ENCODE results near the gene TMEM258.
A peak's percentile ranks its signal among the peaks of the same experiment; 100 is the strongest.

Gene TMEM258

DNA sequence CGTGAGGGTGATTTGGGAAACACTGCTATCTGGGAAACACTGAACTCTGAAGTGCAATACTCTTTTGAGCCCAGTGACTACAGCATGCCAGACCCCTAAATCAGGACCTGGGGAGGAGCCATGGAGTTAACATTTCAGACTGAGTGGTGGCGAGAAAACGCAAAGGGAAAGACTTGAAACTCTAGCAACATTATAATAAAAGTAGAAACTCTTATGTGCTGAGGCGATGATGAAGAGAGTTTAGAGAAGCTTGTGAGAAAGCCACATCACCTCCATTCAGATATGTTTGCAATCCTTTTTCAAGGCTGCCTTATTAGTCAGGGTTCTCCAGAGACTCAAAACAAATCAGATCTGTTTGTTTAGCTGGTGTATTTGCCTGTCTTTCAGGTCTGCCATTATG lies 2.2 kb upstream of the TMEM258 start:
- no peak for DNase-seq

DNA sequence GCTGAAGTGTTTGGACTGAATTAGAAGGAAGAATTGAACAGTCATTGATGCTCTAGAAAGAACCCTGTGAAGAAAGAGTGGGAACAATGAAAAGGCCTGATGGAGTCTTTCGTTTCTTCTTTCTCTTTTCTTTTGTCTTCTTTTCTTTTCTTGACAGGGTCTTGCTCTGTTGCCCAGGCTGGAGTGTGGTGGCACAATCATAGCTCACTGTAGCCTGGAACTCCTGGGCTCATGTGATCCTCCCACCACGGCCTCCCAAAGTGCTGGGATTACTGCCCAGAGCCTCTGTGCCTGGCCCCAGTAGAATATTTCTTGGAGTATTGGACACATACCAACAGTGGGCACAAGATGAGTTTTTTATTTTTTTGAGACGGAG lies 1.4 kb upstream of the TMEM258 start:
- no peak for DNase-seq

DNA sequence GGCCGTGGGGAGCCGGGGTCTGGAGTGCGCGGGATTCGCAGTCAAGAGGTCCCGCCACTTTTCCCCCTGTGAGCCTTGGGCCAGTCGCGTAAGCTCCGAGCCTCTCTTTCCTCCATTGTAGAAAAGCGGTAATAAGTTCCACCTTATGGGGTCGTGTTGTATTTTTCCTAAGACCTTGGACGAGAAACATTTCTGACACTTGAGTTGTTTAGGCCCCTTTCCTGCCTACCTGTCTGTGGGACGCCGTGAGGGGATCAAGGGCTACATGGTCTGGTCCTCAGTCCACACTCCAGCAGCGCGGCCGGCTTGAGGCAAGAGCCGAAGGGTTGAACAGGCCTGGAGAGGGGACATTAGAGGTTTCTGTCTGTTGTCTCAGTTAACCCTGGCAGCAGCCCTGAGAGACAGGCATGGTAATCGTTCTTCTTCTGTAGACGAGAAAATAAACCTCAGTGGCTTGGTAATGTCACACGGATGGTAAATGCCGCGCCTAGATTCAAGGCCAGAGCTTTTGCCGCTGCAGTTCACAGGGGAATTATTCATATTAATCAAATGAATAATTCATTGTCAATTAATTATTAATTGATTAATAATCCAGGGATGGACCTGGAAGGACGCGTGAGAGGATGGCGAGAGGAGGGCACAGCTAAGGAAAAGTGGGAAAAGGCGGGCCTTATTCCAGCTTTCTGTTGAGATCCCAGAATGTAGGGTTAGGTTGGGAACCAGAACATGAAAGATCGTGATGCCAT lies 857 bp upstream of the TMEM258 start:
- DNase-seq: peak; percentile 16 to 20

DNA sequence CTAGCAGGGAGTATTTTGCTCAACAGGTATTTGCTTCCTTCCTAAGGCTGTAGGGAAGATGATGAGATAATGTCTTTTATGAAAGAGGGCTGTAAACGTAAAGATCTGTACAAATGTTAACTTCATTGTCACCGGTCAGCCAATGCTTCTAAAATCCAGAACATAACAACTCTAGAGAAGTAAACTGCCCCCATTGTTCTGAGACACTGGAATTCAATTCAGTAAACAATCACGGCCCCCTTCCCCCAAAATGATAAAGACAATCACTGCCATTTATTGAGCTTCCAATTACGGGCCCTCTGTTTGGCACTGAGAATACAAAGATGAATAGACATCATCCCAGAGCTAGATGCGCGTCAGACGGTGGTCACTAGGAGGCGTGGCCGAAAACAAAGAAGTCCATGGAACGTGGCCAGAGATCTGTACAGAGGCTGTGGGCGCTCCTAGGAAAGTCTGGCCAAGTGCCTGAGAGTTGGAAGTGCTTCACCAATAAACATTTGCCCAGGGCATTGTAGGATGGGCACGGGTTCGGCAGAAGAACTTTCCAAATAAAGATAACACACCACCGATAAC lies 576 bp downstream of the TMEM258 start:
- DNase-seq: peak; percentile 43 to 61

DNA sequence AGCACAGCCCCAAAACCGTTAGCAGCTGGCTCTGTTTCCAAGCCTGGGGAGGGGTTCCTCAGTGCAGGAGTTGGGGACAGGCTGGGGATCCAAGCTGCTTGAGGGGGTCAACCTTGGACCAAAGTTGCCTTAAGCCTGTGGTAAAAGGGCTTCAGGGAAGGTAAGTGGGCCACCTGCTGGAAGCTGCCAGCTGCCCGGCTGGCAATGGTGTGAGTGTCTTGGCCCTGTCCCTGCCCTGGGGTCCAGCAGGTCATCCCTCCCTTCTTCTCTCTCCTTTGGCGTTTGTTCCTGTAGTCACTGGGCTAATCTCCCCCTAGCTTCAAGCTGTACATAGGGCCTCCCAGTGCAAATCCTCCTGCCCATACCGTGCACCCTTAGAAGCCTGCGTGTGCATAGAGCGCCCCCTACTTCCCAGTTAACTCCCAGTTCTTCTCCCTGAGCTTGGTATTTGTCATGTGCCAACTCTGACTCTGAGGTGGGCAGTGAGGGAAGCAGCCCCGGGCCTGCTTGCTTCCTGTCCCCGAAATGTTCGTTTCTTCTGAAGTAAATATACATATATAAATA lies 4.4 kb downstream of the TMEM258 start:
- DNase-seq: peak in 1 of 2 experiments; percentile 26

DNA sequence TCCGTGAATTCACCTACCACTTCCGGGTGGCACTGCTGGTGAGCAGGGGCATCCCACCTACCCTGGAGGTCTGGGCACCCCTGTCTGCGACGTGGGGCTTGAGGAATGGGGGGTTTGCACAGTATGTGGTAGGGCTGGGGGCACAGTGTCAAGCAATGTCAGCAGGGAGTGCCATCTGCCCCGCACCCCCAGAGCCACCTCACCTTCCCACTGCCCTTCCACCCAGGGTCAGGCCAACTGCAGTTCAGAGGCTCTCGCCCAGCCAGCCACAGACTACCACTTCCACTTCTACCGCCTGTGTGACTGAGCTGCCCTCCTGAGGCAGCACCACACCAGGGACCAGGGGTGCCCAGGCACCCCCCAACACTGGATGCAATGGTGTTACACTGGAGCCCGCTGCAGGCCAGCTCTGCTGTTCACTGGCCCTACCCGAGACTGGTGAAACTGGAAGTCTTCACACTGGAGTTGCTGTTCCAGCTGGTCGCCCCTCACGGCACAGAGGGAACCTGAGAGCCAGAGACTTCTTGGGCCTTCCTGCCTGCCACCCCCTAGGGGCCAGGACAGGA lies 6.5 kb downstream of the TMEM258 start:
- no peak for DNase-seq

DNA sequence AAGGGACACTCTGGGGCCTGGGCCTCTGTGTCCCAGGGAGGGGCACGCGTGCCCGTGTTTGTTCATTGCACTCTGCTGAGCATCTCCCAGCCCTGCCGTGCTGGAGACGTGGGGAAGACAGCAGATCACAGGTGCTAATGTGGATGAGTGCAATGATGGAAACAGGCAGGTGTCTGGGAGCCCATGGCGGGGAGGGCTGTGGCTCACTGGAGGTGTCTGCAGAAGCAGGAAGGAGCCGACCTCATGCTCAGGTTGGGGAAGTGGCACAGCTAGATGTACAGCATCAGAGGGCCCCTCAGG lies 7.9 kb downstream of the TMEM258 start:
- no peak for DNase-seq

DNA sequence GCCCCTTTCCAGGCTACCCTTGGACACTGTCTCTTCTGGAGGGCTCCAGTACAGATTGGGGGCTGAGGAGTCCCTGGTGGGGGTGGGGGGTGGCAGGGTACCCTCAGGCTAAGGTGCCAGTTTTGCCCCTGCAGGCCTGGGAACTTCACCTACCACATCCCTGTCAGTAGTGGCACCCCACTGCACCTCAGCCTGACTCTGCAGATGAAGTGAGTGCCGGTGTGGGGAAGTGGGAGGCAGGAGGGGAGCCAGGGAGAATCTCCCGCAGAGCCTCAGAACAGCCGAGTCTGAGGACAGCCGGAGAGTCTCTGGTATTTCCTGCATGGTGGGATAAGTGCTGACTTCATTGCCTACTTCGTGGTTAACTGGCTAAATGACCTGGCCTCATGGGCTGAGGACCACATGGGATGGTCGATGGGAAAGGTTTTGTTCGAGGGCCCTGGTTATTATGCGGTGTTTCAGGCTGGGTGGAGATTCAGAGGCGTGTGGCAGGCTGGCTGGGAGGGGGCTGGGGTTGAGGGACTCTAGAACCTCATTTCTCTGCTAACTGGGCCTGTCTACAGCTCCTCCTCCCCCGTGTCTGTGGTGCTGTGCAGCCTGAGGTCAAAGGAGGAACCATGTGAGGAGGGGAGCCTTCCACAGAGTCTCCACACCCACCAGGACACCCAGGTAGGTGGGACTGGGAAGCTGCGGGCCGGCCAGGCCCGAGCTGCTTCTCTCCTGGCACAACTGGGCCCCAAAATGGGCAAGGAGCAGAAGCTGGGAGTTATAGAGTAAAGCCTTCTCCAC lies 8.5 kb downstream of the TMEM258 start:
- DNase-seq: no peak

DNA sequence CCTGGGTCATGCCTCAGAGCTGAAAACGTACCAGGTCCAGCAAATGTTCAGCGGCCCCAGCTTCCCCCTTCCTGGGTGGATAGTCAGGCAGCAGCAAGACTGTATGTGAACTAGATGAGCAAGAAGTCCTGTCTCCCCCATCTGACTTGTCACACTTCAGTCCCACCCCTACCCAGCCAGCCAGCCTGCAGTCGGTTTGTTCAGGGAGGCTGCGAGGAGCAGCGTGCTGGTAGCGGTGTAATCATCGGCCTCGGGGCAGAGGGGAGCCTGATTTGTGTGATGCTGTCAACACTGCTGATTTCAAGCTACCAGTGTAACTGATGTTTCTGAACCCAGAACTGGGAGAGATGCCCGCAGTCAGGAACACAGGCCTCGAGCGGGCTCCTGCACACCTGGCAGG lies 9.6 kb downstream of the TMEM258 start:
- no peak for DNase-seq

DNA sequence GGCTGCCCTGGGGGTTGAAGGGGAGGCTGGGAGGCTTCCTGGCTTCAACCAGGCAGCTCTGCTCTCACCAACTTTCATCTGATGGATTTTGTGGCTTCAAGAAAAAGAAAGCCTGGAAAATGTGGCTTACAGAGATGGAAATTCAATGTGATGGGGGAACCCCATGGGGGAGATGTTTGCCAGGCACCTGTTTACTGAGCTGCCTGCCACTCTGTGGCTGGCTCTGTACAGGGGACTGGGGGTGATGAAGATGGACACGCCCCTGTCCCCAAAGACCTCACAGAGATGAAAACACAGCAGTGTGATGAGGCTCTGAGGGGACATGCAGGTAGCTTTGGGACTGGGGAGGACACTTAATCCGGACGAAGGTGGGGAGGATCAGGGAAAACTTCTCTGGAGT lies 10.1 kb downstream of the TMEM258 start:
- no peak for DNase-seq

DNA sequence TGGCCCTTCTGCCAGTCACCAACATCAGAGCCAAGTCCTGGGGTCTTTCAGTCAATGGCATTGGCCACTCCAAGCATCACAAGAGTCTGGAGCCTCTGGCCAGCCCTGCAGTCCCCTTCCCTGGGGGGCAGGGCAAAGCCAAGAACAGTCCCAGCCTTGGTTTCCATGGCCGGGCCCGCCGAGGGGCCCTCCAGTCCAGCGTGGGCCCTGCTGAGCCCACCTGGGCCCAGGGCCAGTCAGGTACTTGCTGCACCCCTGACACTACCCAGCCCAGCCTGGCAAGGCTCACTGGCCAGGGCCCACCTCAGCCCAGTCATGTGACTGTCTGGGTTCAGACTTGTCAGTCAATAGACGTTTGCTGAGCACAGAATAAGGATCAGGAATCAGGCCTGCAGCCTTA lies 10.8 kb downstream of the TMEM258 start:
- DNase-seq: no peak

DNA sequence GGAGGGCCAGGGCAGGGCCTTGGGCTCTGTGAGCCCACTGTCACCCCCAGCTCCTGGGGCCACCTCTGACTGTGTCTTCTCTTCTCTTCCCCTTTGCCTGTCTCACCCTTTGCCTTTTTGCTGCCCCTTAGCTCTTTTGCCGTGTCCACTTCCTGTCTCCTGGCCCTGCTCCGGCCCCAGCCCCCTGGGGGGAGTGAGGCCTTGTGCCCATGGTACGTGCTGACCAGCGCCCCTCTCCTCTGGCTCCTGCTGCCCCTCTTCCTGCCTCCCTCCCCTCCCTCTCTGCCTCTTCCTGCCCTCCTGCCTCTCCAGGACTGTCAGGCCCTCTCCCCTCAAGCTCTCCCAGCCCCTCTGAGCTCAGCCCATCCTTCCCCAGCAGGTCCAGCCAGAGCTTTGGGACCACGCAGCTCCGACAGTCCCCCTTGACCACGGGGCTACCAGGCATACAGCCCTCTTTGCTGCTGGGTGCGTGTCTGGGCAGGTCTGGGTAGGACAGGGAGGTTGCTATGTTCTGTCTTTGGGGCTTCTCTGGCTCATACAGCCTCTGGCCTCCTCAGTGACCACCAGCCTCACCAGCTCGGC lies 11.7 kb downstream of the TMEM258 start:
- no peak for DNase-seq

DNA sequence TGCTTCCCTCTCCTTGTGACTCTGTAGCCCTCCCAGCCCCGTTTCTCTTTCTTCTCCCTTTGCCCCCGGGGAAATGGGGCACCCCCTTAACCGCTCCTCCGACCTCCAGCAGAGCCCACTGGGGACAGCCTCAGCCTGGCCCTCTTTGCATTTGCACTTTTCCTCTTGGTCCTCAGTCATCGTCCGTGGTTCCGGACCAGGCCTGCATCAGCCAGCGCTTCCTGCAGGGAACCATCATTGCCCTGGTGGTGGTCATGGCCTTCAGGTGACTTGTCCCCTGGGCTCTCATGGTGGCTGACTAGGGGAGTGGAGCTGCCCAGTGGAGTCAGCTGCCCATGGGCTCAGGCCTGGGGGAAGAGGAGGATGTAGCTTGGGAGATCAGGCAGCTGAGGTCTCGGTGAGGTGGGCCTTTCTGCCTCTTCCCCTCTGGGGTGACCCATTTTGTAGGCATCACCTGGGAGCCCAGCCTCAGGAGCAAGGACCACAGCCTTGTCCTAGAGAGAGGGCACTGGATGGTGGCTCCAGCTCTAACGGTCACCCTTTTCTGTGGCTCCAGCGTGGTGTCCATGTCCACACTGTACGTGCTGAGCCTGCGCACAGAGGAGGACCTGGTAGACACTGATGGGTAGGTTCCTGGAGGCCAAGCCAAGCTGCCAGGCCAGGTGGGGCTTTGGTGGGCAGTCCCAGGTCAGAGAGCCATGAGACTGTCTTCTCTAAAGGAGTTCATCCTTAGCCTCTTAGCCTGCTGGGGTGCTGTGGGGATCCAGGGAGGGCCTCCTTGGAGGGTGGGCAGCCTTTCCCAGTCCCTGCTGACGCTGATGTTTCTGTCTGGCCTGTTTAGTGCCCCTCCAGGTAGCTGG lies 12.5 kb downstream of the TMEM258 start:
- DNase-seq: no peak

DNA sequence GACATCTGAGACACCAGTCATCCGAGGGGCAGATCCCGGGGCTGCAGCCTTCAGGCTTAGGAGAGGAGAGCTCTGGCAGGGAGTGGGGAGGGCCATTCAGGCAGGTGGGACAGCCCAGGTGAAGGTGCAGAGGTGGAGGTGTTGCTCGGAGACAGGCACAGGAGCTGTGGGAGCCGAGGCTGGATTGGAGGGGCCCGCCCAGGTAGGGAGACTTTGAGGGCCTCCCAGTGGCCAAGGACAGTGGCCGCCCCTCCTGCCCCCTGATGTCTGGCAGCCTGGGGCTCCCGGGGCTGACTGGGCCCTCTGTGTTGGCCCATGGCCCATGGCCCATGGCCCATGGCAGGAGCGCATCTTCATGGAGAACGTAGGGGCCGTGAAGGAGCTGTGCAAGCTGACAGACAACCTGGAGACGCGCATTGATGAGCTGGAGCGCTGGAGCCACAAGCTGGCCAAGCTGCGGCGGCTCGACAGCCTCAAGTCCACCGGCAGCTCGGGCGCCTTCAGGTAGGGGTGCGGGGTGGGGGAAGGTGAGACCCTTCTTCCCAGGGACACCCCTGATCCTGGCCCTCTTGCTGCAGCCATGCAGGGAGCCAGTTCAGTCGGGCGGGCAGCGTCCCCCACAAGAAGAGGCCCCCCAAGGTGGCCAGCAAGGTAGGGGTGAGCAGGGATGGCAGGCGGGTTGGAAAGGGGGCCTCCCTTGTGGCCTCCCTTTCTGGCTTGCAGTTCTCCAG lies 13.3 kb downstream of the TMEM258 start:
- DNase-seq: no peak

DNA sequence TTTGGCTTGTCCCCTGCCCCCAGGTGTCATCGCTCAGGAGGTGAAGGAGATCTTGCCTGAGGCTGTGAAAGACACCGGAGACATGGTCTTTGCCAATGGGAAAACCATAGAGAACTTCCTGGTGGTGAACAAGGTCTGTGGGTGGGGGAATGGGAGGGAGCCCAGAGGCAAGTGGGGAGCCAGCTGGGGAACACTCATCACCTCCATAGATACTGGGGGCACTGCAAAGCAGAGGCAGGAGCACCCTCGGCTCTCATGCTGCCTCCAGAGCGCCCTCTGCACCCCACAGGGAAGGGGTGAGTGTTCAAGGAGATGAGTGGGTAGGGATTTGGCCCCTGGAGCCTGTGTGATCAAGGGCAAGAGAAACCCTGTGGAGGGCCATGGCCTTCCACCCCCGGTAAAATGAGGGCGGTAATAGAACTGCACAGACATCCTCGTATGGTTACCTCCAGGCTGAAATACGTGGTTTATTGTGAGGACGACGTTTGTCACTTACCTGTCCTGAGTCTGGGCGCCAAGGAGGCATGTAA lies 14.0 kb downstream of the TMEM258 start:
- DNase-seq: no peak

DNA sequence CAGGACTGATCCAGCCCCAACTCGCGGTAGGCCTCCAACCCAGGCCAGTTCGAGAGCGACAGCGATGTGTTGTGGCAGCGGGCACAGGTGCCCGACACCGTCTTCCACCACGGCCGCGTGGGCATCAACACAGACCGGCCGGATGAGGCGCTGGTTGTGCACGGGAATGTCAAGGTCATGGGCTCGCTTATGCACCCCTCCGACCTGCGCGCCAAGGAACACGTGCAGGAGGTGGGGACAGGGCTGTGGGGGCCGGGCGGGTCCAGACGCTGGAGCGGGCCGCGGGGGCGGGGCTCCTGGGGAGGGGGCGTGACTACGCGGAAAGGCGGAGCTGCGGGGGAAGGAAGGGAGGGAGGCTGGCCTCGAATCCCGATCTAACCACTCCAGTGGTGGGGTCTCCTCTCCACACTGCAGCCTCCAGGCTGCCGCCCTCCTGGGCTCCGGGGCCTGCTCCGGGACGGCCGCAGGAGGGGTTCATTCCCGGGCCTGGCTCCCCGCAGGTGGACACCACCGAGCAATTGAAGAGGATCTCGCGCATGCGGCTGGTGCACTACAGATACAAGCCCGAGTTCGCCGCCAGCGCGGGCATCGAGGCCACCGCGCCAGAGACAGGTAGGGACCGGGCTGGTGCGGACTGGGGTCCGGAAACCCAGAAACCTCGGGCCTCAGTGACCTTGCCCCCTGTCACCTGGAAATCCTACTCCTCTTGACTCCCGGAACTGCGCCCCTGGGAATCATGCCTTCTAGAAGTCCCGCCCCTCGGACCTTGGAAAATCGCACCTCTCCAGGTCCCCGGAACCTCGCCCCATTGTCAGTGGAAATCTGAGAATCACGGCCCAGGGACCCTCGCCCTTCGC lies 14.9 kb downstream of the TMEM258 start:
- DNase-seq: peak; percentile 64 to 68

DNA sequence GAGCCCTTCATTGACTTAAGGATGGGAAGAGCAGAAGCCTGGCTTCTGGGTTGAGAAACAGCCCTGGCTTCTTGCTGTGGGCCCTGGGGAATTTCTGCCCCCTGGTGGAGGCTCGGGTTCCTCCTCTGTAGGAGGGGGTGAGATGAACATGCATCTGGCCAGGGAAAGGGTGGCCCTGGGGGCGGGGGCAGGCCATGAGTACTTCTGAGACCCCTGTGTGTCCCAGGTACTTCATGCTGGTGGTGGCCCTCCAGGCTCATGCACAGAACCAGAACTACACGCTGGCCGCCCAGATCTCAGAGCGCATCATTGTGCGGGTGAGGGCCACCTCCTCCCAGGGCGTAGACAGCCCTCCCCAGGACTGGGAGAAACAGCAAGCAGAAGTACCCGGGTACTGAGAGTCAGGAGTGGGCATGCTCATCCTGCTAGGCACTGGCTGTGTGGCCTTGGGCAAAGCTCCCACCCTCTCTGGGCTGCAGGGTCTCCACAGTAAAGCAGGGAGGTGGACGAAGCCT lies 15.8 kb downstream of the TMEM258 start:
- DNase-seq: peak; percentile 73 to 78

DNA sequence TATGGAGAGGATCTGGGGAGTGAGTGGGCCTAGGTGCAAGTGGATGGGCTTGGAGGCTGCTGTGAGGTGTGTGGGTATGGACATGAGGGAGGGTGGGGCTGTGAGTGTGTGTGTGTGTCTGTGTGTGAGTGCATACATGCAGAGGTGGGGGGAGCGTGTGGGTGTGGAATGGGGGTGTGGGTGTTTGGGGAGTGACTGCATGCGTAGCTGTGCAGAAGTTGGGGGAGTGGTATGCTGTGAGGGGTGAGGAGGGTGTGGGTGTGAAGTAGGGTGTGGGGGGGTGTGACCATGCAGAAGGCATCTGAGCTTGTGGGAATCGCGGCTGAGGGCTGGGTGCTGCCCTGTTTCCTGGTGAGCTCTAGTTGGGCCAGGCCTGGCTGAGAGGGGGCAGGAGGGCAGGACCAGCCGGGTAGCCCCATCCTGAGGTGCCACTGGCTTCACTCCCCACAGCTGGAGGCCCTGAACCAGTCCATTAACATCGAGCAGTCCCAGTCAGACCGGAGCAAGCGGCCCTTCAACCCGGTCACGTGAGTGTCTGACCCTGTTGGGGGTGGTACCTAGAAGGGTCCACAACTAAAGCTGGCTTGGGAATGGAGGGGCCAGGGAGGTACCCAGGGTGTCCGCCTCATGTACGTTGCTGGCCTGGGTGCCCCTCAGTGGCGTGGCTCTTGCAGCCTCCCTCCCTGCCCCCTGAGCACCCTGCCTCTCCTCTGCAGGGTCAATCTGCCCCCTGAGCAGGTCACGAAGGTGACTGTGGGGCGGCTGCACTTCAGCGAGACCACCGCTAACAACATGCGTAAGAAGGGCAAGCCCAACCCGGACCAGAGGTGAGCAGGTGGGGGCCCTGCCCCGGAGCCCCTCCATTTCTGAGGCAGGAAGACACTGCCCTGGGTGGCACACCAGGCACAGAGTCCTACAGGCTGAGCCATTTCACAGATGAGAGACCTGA lies 16.5 kb downstream of the TMEM258 start:
- DNase-seq: no peak

DNA sequence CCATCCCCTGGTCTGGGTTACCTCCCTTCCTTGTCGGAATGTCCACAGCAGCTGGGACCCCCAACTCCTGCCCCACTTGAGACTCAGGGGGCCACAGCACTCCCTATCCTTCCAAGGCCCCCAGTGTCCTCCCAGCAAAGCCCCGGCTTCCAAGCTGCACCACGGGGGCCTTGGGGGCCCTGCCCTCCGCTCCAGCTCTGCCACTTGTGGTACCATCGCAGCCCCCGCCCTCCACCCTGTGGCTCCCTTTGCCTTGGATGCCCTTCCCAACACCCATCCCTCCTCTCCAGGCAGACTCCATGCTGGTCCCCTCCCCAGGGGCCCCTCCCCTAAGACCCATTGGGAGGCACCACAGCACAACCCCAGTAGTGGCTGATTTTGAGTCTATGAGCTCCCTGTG lies 17.3 kb downstream of the TMEM258 start:
- no peak for DNase-seq

All from activated CD4-positive, alpha-beta T cell treated with anti-CD3 and anti-CD28 coated beads, Interleukin-2, amount 50 U/mL, for 48 hours (primary cell).